Tibial artery (tissue), 4 donors: Measurements from ENCODE around the gene ASIC4.

Source experiments
- DNase-seq, 2 donors: peaks; one replicate each; pipeline ENCODE4 v3.0.0-alpha.2; 2019
- H3K27ac ChIP-seq, 2 donors: fragments of 200-600 bp; sonication (generic) in 1 of 2; 1 replicate in 1 of 2; 2 replicates in 1 of 2; pipeline ENCODE4 v1.5.1; 2018 to 2019; ENCODE audit warnings: mild to moderate bottlenecking in 1 of 2
- H3K27me3 ChIP-seq, 2 donors: fragments of 200-600 bp; sonication (generic) in 1 of 2; one replicate each; pipeline versions ENCODE4 v1.5.1 to v1.6.0; 2016 to 2019
- H3K36me3 ChIP-seq, 3 donors: fragments of 200-600 bp; sonication (generic) in 2 of 3; one replicate each; pipeline ENCODE4 v1.5.1; 2016 to 2019; ENCODE audit warnings: mild to moderate bottlenecking in 2 of 3
- H3K4me1 ChIP-seq, 4 donors: fragments of 200-600 bp; sonication (generic) in 2 of 4; 1 replicate in 3 of 4; 2 replicates in 1 of 4; pipeline ENCODE4 v1.5.1; 2016 to 2019
- H3K4me3 ChIP-seq, 2 donors: fragments of 200-600 bp; sonication (generic) in 1 of 2; 1 replicate in 1 of 2; 2 replicates in 1 of 2; pipeline ENCODE4 v1.5.1; 2018 to 2019; ENCODE audit warnings: mild to moderate bottlenecking in 2 of 2
- H3K9me3 ChIP-seq, 3 donors: fragments of 200-600 bp; sonication (generic) in 1 of 3; one replicate each; pipeline ENCODE4 v1.5.1; 2016 to 2019
- intact Hi-C: fragments of 100-400 bp; cut with DNase I; formaldehyde crosslinking; loops from one replicate; pipeline ENCODE4 v1.15.0; 2023; ENCODE audit warnings: low total_unique reads
- TF ChIP-seq, protein P1 (sequence below), 2 experiments: fragments of 200-600 bp in 1 of 2; fragments of 450-650 bp in 1 of 2; IDR thresholded peaks; one replicate each; pipeline ENCODE4 v1.5.1; 2017 to 2019; ENCODE audit warnings: antibody characterized with exemption in 2 of 2, mild to moderate bottlenecking in 1 of 2, moderate library complexity in 1 of 2

ASIC4 gene

DNA sequence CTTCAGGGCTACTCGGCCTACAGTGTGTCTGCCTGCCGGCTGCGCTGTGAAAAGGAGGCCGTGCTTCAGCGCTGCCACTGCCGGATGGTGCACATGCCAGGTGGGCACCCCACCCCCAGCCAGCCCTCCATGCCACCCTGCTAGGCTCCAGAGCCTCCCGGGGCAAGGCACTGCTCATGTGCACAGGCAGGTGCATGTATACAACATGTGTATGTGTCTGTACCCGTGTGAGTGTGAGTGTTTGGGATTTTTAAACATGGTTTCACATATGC is 18.0 kb downstream of the ASIC4 start:
- Histone ChIP-seq H3K36me3 (no peaks in the 10 kb centered on the region), H3K27me3 (peaks cover 0 to 17% of the 10 kb centered on the region in 2 donors), H3K4me1 (peaks cover 0 to 8% (median 2%) of the 10 kb centered on the region in 4 donors), H3K9me3 (no peaks in the 10 kb centered on the region), H3K4me3 (no peak overlapping the region), H3K27ac (no peak overlapping the region)
- no peak for DNase-seq
- TF ChIP-seq, protein P1, sequence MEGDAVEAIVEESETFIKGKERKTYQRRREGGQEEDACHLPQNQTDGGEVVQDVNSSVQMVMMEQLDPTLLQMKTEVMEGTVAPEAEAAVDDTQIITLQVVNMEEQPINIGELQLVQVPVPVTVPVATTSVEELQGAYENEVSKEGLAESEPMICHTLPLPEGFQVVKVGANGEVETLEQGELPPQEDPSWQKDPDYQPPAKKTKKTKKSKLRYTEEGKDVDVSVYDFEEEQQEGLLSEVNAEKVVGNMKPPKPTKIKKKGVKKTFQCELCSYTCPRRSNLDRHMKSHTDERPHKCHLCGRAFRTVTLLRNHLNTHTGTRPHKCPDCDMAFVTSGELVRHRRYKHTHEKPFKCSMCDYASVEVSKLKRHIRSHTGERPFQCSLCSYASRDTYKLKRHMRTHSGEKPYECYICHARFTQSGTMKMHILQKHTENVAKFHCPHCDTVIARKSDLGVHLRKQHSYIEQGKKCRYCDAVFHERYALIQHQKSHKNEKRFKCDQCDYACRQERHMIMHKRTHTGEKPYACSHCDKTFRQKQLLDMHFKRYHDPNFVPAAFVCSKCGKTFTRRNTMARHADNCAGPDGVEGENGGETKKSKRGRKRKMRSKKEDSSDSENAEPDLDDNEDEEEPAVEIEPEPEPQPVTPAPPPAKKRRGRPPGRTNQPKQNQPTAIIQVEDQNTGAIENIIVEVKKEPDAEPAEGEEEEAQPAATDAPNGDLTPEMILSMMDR (IDR thresholded peaks at IDR 0.05): no peak
- intact Hi-C loops: loop anchor here (10.0 kb wide), 1 partner anchor 238 kb away; no protein-coding TSS in a partner anchor

DNA sequence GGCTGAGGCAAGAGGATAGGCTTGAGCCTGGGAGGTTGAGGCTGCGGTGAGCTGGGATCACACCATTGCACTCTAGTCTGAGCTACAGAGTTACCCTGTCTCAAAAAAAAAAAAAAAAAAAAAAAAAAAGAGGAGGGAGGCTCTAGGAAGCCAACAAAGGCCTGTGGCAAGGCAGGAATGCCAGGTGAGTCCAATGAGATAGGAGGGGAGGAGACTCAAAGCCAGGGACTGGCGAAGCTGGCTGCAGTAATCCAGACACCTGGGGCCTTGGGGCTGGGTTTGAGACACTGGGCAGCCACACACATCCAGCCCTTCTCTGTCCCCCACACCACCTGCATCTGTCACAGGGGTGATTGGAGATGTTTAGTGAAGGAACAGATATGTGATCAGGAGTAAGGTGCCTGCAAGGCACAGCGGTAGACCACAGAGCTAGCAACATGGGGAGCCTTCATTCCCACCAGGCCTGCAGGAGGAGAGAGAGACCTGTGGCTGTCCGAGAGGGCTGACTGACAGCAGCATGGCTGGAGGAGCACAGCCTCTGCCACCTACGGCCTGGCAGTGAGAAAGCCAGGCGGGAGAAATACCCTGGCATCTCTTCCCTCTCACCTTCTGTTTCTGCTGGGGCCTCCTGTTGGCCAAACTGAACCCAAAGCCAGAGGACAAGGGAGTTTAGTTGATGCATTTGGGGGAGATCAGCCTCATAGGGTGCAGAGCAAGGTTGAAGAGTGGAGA is 19.8 kb downstream of the ASIC4 start:
- TF ChIP-seq, protein P1 (IDR thresholded peaks at IDR 0.05): no peak
- peaks cover 5 to 9% (median 8%) of the 10 kb centered on the region in 3 donors for H3K36me3 ChIP-seq
- H3K4me3 ChIP-seq: no peak overlapping the region
- H3K9me3 ChIP-seq: no peaks in the 10 kb centered on the region
- DNase-seq: no peak
- peaks cover 0 to 8% (median 2%) of the 10 kb centered on the region in 4 donors for H3K4me1 ChIP-seq
- intact Hi-C loops: loop anchor here (10.0 kb wide), 1 partner anchor 239 kb away; no protein-coding TSS in a partner anchor
- peaks cover 0 to 5% of the 10 kb centered on the region in 2 donors for H3K27me3 ChIP-seq
- no peak overlapping the region for H3K27ac ChIP-seq

DNA sequence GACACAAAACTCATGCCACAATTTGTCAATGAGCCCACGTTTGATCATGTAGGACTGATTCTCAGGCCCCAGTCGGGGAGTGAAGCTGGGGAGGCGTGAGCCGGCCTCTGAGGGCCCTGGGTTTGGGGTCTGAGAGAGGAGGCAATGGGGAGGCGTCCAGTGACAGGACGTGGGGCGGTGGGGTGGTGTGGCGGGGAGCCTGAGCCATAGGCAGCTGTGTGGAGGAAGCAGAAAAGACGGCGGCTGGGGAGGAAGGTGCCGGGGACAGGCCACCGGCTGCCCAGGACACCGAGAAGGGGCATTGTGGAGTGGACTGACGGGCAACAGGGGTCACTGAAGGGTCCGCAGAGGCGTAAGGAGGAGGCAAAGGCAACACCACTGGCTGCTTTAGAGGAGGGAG is 22.1 kb downstream of the ASIC4 start:
- TF ChIP-seq, protein P1 (IDR thresholded peaks at IDR 0.05): no peak
- Histone ChIP-seq H3K4me3 (no peak overlapping the region), H3K36me3 (peaks cover 19 to 31% (median 21%) of the 10 kb centered on the region in 3 donors), H3K27ac (no peak overlapping the region), H3K27me3 (no peaks in the 10 kb centered on the region), H3K9me3 (no peaks in the 10 kb centered on the region), H3K4me1 (peaks cover 0 to 2% (median under 1%) of the 10 kb centered on the region in 4 donors)
- no peak for DNase-seq
- intact Hi-C loops: loop anchor here (5.0 to 10.0 kb wide), 2 partner anchors 34 to 242 kb away; no protein-coding TSS in a partner anchor

DNA sequence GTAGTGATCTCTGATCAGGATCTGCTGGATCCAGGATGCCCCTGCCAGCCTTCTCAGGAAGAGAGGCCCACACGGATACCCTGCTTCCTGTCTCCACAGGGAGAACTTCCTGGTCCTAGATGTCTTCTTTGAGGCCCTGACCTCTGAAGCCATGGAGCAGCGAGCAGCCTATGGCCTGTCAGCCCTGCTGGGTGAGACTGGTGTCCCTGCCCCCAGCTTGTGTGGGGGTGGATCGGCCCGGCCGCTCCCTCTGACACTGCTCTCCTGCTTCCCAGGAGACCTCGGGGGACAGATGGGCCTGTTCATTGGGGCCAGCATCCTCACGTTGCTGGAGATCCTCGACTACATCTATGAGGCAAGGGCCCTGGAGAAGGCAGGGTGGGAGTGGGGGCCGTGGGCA is 22.7 kb downstream of the ASIC4 start:
- DNase-seq: no peak
- H3K9me3 ChIP-seq: no peaks in the 10 kb centered on the region
- TF ChIP-seq, protein P1 (IDR thresholded peaks at IDR 0.05): no peak
- no peak overlapping the region for H3K4me3 ChIP-seq
- H3K36me3 ChIP-seq: peaks cover 19 to 31% (median 21%) of the 10 kb centered on the region in 3 donors
- H3K27me3 ChIP-seq: no peaks in the 10 kb centered on the region
- peaks cover 0 to 7% (median 6%) of the 10 kb centered on the region in 4 donors for H3K4me1 ChIP-seq
- intact Hi-C loops: loop anchor here (5.0 to 10.0 kb wide), 2 partner anchors 35 to 242 kb away; no protein-coding TSS in a partner anchor
- H3K27ac ChIP-seq: no peak overlapping the region

DNA sequence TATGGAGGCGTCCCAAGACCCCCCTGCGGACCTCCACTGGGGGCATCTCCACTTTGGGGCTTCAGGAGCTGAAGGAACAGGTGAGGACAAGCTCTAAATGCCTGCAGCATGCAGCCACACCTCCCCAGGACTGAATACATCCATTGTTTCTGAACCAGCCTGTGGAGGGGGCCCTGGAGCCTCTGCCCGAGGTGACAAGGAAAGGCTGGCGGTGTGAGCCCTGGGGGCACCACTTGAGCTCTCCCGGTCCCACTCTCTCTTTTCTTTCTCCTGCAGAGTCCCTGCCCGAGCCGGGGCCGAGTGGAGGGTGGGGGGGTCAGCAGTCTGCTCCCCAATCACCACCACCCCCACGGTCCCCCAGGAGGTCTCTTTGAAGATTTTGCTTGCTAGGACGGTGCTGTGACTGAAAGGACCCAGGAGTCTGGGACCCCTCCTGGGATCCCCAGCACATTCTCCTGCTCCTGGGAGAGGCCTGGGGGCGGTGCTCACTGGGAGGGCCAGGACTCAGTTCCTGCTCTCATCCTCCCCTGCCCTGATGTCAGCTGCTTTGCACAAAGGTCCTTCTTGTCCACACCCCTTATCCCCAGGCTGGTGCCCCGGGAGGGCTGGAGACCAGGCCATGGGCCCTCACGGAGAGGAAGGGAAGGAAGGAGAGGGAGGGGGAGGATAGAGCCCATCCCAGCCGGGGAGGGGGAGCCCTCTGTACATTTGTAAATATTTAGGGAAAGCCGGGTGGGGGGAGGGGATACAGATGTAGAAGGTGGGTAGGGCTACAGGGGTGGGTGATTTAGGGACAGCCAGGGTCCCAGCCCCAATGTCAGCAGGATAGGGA is 23.6 kb downstream of the ASIC4 start:
- no peaks in the 10 kb centered on the region for H3K27me3 ChIP-seq
- H3K9me3 ChIP-seq: no peaks in the 10 kb centered on the region
- TF ChIP-seq, protein P1 (IDR thresholded peaks at IDR 0.05): no peak
- DNase-seq: no peak
- peaks cover 0 to 16% (median 15%) of the 10 kb centered on the region in 4 donors for H3K4me1 ChIP-seq
- no peak overlapping the region for H3K4me3 ChIP-seq
- H3K27ac ChIP-seq: no peak overlapping the region
- intact Hi-C loops: loop anchor here (5.0 to 10.0 kb wide), 2 partner anchors 36 to 243 kb away; no protein-coding TSS in a partner anchor
- H3K36me3 ChIP-seq: peaks cover 19 to 31% (median 21%) of the 10 kb centered on the region in 3 donors
